Dermis microvascular lymphatic vessel endothelial cell (primary cell): ENCODE data around the gene ASAP2. TPM values are rescaled to one million over a fixed set of nuclear protein-coding genes. Genes with fewer than 3 reads are reported as not detected.
A peak's percentile ranks its signal among the peaks of the same experiment; 100 is the strongest.

Experiments
- DNase-seq, 2 donors: peaks; one replicate each; pipeline versions ENCODE4 v3.0.0 to v3.0.0-alpha.2; 2010; ENCODE audit warnings: low read depth in 2 of 2
- total RNA-seq: library from RNA; depleted of rRNA; stranded (reverse); fragments of >200 nt; gene quantifications from 2 replicates; pipeline ENCODE4 v1.2.1, GENCODE V29; 2014

ASAP2 gene
- total RNA-seq, 1 donor from 2014 or later = 30.0 TPM

DNA sequence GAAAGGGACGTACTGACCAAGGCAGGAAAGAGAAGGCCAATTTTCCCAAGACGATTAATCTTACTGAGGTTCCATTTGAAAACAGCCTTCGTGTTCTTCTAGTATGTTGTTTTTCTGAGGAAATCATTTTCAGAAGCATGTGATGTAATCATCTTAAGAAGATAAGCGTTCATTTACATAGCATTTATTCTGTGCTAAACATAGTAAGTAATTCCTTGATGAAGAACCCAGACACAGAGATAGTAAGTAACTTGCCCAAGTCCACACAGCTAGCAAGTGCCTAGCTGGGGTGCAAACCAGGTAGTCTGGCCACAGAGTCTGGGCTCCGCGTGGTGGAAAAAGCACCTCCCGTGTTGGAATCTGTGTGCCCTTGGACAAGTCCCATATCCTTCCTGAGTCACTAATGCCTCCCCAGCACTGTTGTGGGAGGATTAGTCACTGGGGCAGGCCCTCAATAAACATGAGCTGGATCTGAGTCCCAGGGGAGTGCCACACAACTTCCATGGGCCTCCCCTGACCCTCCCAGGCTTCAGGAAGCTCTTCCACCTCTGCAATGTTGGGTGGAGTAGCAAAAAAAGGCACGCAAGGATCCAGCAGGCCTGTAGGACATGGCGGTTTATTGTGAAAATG, 26.9 kb upstream of the ASAP2 start:
- DNase-seq = peak; percentile 22 to 82

DNA sequence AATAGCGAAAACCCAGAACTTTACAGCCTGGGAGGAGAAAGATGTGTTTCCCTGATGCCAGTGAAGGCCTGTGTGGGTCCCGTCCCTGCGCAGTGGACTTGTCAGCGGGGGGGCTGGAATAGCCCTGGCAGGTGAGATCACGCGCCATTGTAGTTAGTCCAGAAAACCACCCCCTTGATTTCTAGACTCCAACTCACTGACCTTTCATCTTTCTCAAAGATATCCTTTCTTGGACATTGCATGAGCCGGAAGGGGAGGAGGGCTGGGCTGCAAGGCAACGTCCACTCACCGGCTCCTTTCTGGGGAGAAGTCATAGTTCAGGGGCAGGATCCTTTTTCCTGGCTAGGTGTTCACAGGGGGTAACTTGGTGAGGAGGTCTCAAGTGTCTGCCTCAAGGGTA, 22.3 kb upstream of the ASAP2 start:
- no peak for DNase-seq

- no peak for DNase-seq
Measured at GRCh38 chr2:9187620-9188214, 18.9 kb upstream of the ASAP2 start.

GRCh38 chr2:9188823-9189222, 17.8 kb upstream of the ASAP2 start:
- no peak for DNase-seq

DNA sequence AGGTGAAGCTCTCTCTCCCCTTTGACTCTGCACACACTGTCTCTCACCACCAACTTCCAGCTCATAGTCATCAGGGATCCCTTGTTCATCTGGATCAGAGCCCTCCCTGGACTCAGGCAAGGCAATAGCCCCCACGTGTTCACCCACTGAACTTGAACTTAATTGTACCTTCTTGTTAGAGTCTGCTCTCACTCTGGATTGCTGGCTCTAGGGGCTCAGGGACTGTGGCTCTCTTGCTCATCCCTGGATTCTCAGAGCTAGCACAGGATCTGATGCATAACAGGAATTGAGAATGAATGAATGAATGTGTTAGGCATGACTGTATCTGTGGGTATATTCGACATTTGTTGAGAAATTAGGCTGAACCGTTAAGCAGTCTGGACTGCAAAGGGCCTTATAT, 16.7 kb upstream of the ASAP2 start:
- no peak for DNase-seq

DNA sequence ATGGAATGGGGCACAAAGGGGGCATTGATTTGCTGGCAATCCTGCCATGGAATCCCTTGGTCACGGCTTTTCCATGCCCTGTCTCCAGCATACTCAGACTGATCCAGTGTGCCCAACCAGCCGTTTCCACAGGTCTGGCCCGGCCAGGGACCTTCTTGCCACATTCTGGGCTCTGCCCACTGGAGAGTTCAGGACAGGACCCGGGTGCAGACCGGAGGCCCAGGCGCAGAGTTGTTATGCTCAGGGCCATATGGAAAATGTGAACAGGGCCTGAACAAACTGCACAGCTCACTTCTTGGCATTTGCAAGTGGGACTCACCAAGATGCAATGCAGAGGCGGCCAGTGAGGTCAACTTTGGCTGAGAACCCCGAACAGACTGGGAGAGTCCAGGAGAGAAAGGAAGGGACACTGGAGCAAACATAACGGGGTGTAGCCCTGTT, 15.6 kb upstream of the ASAP2 start:
- peak; percentile 40 to 74 for DNase-seq

GRCh38 chr2:9192712-9193111, 13.9 kb upstream of the ASAP2 start:
- no peak for DNase-seq

- no peak for DNase-seq
Measured at GRCh38 chr2:9194352-9194751, 12.3 kb upstream of the ASAP2 start.

- DNase-seq = no peak
Measured at GRCh38 chr2:9196637-9197036, 10.0 kb upstream of the ASAP2 start.

- no peak for DNase-seq
Measured at GRCh38 chr2:9197916-9198315, 8.7 kb upstream of the ASAP2 start.

DNA sequence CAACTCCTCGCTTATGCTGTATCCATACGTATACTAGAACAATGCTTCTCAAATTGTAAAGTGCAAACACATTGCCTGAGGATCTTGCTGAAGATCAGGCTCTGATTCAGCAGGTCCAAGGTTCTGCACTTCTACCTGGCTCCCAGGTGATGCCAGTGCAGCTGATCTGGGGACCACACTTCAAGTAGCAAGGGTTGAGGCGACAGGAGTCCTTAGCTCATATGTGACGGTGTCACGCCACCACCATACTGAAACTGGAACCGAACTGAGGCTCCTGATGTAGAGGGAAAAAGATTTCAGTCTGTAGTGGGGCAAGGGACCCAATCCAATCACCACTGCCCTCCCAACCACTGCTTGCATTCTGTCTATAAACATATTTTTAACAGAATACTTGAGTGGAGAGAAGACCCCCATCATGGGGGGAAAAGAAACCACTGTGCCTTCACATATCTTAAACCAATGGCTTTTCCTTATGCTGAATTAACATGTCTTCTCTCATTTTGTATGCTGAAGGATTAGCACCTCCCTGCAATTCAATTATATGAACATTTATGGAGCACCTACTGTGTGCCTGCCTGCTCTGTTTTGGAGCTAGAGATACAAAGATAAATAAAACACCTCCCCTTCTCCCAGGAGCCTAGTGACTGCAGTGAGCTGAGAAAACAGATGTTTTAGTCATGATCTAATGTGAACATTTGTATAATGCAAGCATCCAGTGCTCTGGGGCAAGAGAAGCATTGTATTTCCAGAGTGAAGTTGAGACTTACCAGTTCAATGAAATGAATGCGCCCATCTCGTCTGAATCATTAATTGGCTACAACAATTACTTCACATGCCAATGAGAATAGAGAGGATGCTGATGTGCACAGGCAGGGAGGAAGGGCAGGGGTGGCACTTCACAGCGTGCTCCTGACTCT, 6.6 kb upstream of the ASAP2 start:
- DNase-seq = no peak

DNA sequence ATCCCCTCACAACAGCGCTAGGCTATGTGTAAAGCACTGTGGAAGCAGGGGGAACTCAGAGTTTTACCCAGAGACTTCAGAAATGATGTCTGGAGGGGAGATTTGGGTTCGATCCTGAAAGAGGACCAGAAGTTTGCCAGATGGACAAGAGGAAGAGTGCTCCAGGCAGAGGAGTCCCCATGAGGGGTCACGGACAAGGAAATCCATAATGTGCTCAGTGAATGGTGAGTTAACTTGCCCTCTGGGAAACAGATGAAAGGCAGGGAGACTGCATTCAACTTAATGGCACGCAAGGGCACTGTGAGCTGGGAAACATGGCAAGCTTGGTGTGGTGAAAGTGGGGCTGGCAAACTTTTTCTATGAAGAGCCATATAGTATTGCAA, 6.0 kb upstream of the ASAP2 start:
- DNase-seq = no peak

GRCh38 chr2:9201185-9201891, 5.3 kb upstream of the ASAP2 start:
- no peak for DNase-seq

- no peak for DNase-seq
Measured at GRCh38 chr2:9203006-9203405, 3.6 kb upstream of the ASAP2 start.

DNA sequence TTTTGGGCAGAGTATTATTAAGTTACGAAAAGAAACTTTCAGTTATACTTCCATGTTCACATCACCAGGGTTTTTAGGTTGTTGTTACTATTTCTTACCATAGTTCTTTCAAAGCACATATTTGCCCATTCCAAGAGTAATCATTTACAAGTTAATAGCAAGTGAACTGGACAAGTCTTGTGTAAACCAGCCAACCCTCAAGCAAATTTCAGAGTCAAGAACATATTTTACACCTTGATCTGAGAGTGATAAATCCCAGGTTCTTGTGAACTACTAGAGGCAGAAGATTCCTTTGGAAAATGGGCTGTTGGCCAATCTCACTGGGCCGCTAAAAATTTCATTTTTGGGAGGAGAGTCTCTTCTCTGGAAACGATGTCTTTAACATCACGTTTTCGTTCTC, 2.7 kb upstream of the ASAP2 start:
- no peak for DNase-seq

DNA sequence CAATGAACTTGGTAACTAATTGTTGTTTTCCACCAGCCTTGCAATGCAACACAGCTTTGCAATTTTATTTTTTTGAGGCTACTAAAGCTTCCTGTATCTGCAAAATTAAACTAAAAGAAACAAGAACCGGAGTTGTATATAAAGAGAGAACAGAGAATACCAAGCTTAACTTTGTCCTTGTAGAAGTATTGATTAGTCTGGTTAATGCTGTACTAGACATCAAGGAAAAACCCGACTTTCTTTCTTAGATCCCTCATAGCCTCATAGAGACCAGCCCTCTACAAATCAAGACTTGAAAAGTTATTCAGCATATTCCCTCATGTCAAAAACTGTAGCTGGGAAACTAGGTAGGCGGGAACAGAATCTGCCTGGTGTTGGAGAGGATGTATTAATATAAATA, 1.7 kb upstream of the ASAP2 start:
- no peak for DNase-seq

DNA sequence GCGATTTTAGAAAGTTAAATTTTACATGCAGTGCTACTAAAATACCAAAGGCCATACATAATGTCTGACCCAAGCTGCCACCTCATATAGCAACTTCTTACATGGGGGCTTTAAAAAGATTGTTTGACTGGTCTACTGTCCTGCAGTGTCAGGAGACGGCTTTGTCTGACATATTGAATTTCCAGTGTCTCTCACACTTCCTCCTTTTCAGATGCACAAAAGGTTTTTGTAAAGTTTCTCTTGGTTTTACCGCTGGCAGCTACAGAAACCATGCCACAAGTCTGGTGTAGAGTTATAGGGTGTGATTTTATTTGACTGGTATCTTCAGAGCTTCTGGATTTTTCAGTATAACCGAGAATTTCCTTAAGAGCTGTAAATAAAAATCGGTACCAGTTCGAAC, 1.1 kb upstream of the ASAP2 start:
- DNase-seq = no peak

GRCh38 chr2:9206991-9207640, 504 bp downstream of the ASAP2 start:
- peak in 1 of 2 donors; percentile 39 for DNase-seq

- peak in 1 of 2 donors; percentile 45 for DNase-seq
Measured at GRCh38 chr2:9207641-9208311, 1.2 kb downstream of the ASAP2 start.

DNA sequence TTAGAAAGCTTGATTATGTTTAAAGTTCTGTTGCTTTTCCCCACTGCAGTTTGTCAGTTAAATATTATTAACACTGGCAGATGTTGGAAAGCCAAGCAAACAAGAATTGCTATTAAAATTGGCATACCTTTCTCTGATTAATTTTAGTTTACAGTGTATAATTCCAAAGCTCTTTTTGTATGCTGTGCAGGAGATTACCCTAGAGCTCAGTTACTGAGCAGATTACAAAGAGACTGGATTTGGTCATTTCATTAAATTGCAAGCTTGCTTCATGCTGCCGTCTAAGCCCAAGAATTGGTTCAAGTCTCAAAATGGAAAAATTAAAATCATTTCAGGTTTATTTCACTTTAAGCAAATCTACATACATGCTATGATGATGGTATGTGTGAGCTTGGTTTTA, 2.3 kb downstream of the ASAP2 start:
- DNase-seq = no peak

- DNase-seq = no peak
Measured at GRCh38 chr2:9210030-9210429, 3.4 kb downstream of the ASAP2 start.
